BE2C (cell line): Measurements from ENCODE around the gene ECHS1.

Source experiments
- DNase-seq: peaks from one replicate; pipeline ENCODE4 v3.0.0-alpha.2; 2020
- H3K27me3 ChIP-seq: fragments of 250-450 bp; sonication (Bioruptor Pico); 2 replicates; pipeline ENCODE4 v1.5.1; 2020; ENCODE audit warnings: mild to moderate bottlenecking
- H3K36me3 ChIP-seq: fragments of 250-450 bp; sonication (Bioruptor Pico); 2 replicates; pipeline ENCODE4 v1.5.1; 2020; ENCODE audit warnings: mild to moderate bottlenecking
- H3K4me1 ChIP-seq: fragments of 250-450 bp; sonication (Bioruptor Pico); 2 replicates; pipeline ENCODE4 v1.5.1; 2020
- H3K4me3 ChIP-seq: 2 replicates; pipeline ENCODE4 v1.5.1; 2011; ENCODE audit warnings: low read depth, low read length
- H3K9me3 ChIP-seq: fragments of 250-450 bp; sonication (Bioruptor Pico); 2 replicates; pipeline ENCODE4 v1.5.1; 2020
- CTCF ChIP-seq: IDR thresholded peaks from 2 replicates; pipeline ENCODE4 v1.5.1; 2012; ENCODE audit warnings: mild to moderate bottlenecking, low read depth, low read length

Gene ECHS1

GRCh38 chr10:133366751-133367150, 6.4 kb downstream of the ECHS1 start:
- no peaks in the 10 kb centered on the region for H3K27me3 ChIP-seq
- no peak overlapping the region for H3K4me3 ChIP-seq
- no peak for DNase-seq
- no peak for TF ChIP-seq CTCF
- peaks cover 25% of the 10 kb centered on the region for H3K36me3 ChIP-seq
- no peaks in the 10 kb centered on the region for H3K4me1 ChIP-seq
- no peaks in the 10 kb centered on the region for H3K9me3 ChIP-seq

GRCh38 chr10:133366130-133366478, 7.0 kb downstream of the ECHS1 start:
- H3K4me1 ChIP-seq = no peaks in the 10 kb centered on the region
- H3K27me3 ChIP-seq = no peaks in the 10 kb centered on the region
- H3K36me3 ChIP-seq = peaks cover 25% of the 10 kb centered on the region
- TF ChIP-seq CTCF = no peak
- H3K4me3 ChIP-seq = no peak overlapping the region
- DNase-seq = no peak
- H3K9me3 ChIP-seq = no peaks in the 10 kb centered on the region

- H3K9me3 ChIP-seq = no peaks in the 10 kb centered on the region
- H3K36me3 ChIP-seq = peaks cover 25% of the 10 kb centered on the region
- DNase-seq = no peak
- no peak overlapping the region for H3K4me3 ChIP-seq
- no peak for TF ChIP-seq CTCF
- H3K4me1 ChIP-seq = no peaks in the 10 kb centered on the region
- no peaks in the 10 kb centered on the region for H3K27me3 ChIP-seq
These were observed 7.6 kb downstream of the ECHS1 start for GRCh38 chr10:133365461-133366129.

- no peak overlapping the region for H3K4me3 ChIP-seq
- peaks cover 4% of the 10 kb centered on the region for H3K4me1 ChIP-seq
- H3K36me3 ChIP-seq = peaks cover 19% of the 10 kb centered on the region
- no peaks in the 10 kb centered on the region for H3K9me3 ChIP-seq
- no peak for TF ChIP-seq CTCF
- H3K27me3 ChIP-seq = no peaks in the 10 kb centered on the region
- DNase-seq = peak; percentile 46
These were observed 8.3 kb downstream of the ECHS1 start for GRCh38 chr10:133364645-133365431.

DNA sequence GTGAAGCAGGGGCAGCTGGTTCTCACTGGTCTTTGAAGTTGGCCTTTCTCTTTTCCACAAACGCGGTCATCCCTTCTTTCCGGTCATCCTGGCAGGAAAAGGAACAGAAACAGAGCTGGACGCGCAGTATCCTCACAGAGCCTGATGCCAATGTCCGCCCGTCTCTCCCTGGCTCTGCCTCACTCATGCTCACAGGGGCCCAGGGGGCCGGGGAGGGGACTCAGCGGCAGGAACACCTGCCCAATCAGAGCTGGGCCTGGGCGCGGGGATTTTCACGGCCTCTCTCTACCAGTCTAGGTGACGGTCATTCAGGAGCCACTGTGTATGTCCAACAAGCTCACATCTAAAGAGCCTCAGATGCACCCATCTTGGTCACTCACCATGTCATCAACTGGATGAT, 10.3 kb downstream of the ECHS1 start:
- Histone ChIP-seq H3K4me3 (no peak overlapping the region), H3K36me3 (peaks cover 10% of the 10 kb centered on the region), H3K4me1 (peaks cover 6% of the 10 kb centered on the region), H3K9me3 (no peaks in the 10 kb centered on the region), H3K27me3 (no peaks in the 10 kb centered on the region)
- no peak for TF ChIP-seq CTCF
- DNase-seq = no peak

GRCh38 chr10:133361773-133362441, 11.2 kb downstream of the ECHS1 start:
- H3K36me3 ChIP-seq = peaks cover 10% of the 10 kb centered on the region
- H3K4me3 ChIP-seq = no peak overlapping the region
- peaks cover 6% of the 10 kb centered on the region for H3K4me1 ChIP-seq
- TF ChIP-seq CTCF = no peak
- H3K27me3 ChIP-seq = no peaks in the 10 kb centered on the region
- no peaks in the 10 kb centered on the region for H3K9me3 ChIP-seq
- DNase-seq = no peak
